HCT116 (cell line): ENCODE measurements around the gene MMP25. TPM values are rescaled to one million over a fixed set of nuclear protein-coding genes. Genes with fewer than 3 reads are reported as not detected.

Source experiments
- ATAC-seq: fragments of 200-7000 bp; cut with Tn5 transposase; 2 replicates; pipeline ENCODE4 v1.9.1; 2020; ENCODE audit warnings: mild to moderate bottlenecking, moderate library complexity
- BruUV-seq: library from RNA; stranded (reverse); fragments of 400-500 nt; replicated peaks from 2 replicates; lab custom pipeline; 2021; lab: Mats Ljungman, UMichigan
- CTCF ChIA-PET: fragments of 300-600 bp; sonication (Branson Sonifier 250); formaldehyde crosslinking; loops from one replicate; lab custom pipeline; 2021; ENCODE audit warnings: antibody characterized with exemption; lab: Charles Lee
- POLR2A ChIA-PET: fragments of 300-600, 350-600 bp; sonication (Branson Sonifier 250); formaldehyde crosslinking; loops from one replicate; lab custom pipeline; 2021; ENCODE audit warnings: antibody characterized with exemption; lab: Charles Lee
- RAD21 ChIA-PET, 2 experiments: fragments of 300-600 bp; sonication (Branson Sonifier 250); formaldehyde crosslinking; loops; one replicate each; lab custom pipeline; 2023; ENCODE audit warnings: low total read pairs in 2 of 2; ENCODE audit not compliant: uncharacterized antibody in 2 of 2, unreplicated experiment in 2 of 2, low non-redundant PET in 1 of 2; lab: Charles Lee
- DNase-seq: peaks from one replicate; pipeline ENCODE4 v3.0.0-alpha.2; 2010; ENCODE audit warnings: low read depth, low spot score
- H2AFZ ChIP-seq: fragments of 200-600 bp; shearing (Covaris generic), sonication (generic); 2 replicates; pipeline ENCODE4 v1.6.1; 2017; ENCODE audit warnings: low read depth, mixed run types, mixed read lengths, antibody characterized with exemption, low read length; ENCODE audit not compliant: poor library complexity, severe bottlenecking
- H3K27ac ChIP-seq: 2 replicates; pipeline ENCODE4 v1.5.1; 2012; ENCODE audit warnings: low read depth, low read length
- H3K27me3 ChIP-seq: fragments of 200-600 bp; sonication (generic); 2 replicates; pipeline ENCODE4 v1.6.1; 2016; ENCODE audit warnings: mixed run types, low read length, mixed read lengths; ENCODE audit not compliant: insufficient read depth
- H3K36me3 ChIP-seq, 2 experiments: fragments of 200-500 bp in 1 of 2; fragments of 200-600 bp in 1 of 2; sonication (Bioruptor generic) in 1 of 2; sonication (generic) in 1 of 2; 2 replicates each; pipeline versions ENCODE4 v1.5.1 to v1.6.1; 2014 to 2016; ENCODE audit warnings: low read length in 2 of 2, inconsistent platforms in 1 of 2, mixed read lengths in 1 of 2, mixed run types in 1 of 2; ENCODE audit not compliant: insufficient read depth in 2 of 2, control insufficient read depth in 1 of 2
- H3K4me1 ChIP-seq, 2 experiments: fragments of 200-600 bp in 1 of 2; sonication (generic) in 1 of 2; 2 replicates each; pipeline versions ENCODE4 v1.5.1 to v1.6.1; 2012 to 2017; ENCODE audit warnings: low read length in 2 of 2, inconsistent platforms in 1 of 2, mild to moderate bottlenecking in 1 of 2, mixed read lengths in 1 of 2, mixed run types in 1 of 2, moderate library complexity in 1 of 2; ENCODE audit not compliant: insufficient read depth in 2 of 2, control insufficient read depth in 1 of 2
- H3K4me2 ChIP-seq: fragments of 200-600 bp; sonication (generic); 2 replicates; pipeline ENCODE4 v1.6.1; 2017; ENCODE audit warnings: mixed run types, low read length, mixed read lengths
- H3K4me3 ChIP-seq, 2 experiments: fragments of 200-600 bp in 1 of 2; sonication (generic) in 1 of 2; replicated peaks in 1 of 2; 2 replicates each; pipeline ENCODE4 v1.5.1; 2011 to 2016; ENCODE audit warnings: low read length in 2 of 2, control low read depth in 1 of 2, low read depth in 1 of 2, mild to moderate bottlenecking in 1 of 2, mixed read lengths in 1 of 2, mixed run types in 1 of 2
- H3K79me2 ChIP-seq: fragments of 200-600 bp; sonication (generic); 2 replicates; pipeline ENCODE4 v1.6.1; 2017; ENCODE audit warnings: mild to moderate bottlenecking, mixed run types, low read length, moderate library complexity, mixed read lengths; ENCODE audit not compliant: insufficient read depth
- H3K9ac ChIP-seq: fragments of 200-600 bp; sonication (generic); 2 replicates; pipeline ENCODE4 v1.6.1; 2016; ENCODE audit warnings: low read length, mixed read lengths
- H3K9me2 ChIP-seq: fragments of 200-600 bp; sonication (generic), shearing (Covaris generic); 2 replicates; pipeline ENCODE4 v1.6.1; 2017; ENCODE audit warnings: mixed run types, mild to moderate bottlenecking, moderate library complexity; ENCODE audit not compliant: insufficient read depth
- H3K9me3 ChIP-seq, 2 experiments: fragments of 200-500 bp in 1 of 2; fragments of 200-600 bp in 1 of 2; sonication (Bioruptor generic) in 1 of 2; sonication (generic) in 1 of 2; 2 replicates each; pipeline ENCODE4 v1.6.1; 2014 to 2017; ENCODE audit warnings: low read length in 2 of 2, mixed read lengths in 2 of 2, inconsistent platforms in 1 of 2, low read depth in 1 of 2, mild to moderate bottlenecking in 1 of 2, mixed run types in 1 of 2, moderate library complexity in 1 of 2; ENCODE audit not compliant: control insufficient read depth in 1 of 2, insufficient read depth in 1 of 2
- H4K20me1 ChIP-seq: fragments of 200-600 bp; sonication (generic), shearing (Covaris generic); 2 replicates; pipeline ENCODE4 v1.6.1; 2017; ENCODE audit warnings: mixed run types, mild to moderate bottlenecking, moderate library complexity; ENCODE audit not compliant: insufficient read depth
- CBX3 ChIP-seq: IDR thresholded peaks from 2 replicates; pipeline ENCODE4 v1.6.1; 2012; ENCODE audit warnings: low read depth
- CEBPB ChIP-seq: IDR thresholded peaks from 2 replicates; pipeline ENCODE4 v1.6.1; 2012; ENCODE audit warnings: low read depth
- EGR1 ChIP-seq: IDR thresholded peaks from 2 replicates; pipeline ENCODE4 v1.6.1; 2012; ENCODE audit warnings: low read depth
- EZH2 ChIP-seq: fragments of 200-600 bp; sonication (generic); IDR thresholded peaks from 2 replicates; pipeline ENCODE4 v1.6.1; 2017; ENCODE audit warnings: antibody characterized with exemption, mixed run types
- EZH2phosphoT487 ChIP-seq: fragments of 200-600 bp; IDR thresholded peaks from 2 replicates; pipeline ENCODE4 v1.6.1; 2018; ENCODE audit warnings: antibody characterized with exemption, borderline replicate concordance
- JUND ChIP-seq: IDR thresholded peaks from 2 replicates; pipeline ENCODE4 v1.6.1; 2012
- SIN3A ChIP-seq: IDR thresholded peaks from 2 replicates; pipeline ENCODE4 v1.6.1; 2012; ENCODE audit warnings: low read depth
- SP1 ChIP-seq: IDR thresholded peaks from 2 replicates; pipeline ENCODE4 v1.6.1; 2012; ENCODE audit warnings: low read depth
- SRF ChIP-seq: IDR thresholded peaks from 2 replicates; pipeline ENCODE4 v1.6.1; 2012; ENCODE audit warnings: low read depth
- TCF7L2 ChIP-seq: IDR thresholded peaks from 2 replicates; pipeline ENCODE4 v1.7.0; 2011; ENCODE audit warnings: borderline replicate concordance, inconsistent platforms; ENCODE audit not compliant: insufficient read depth, insufficient read length; ENCODE audit errors: extremely low read depth
- YY1 ChIP-seq: IDR thresholded peaks from 2 replicates; pipeline ENCODE4 v1.6.1; 2011; ENCODE audit warnings: low read length, low read depth, moderate library complexity, mild to moderate bottlenecking; ENCODE audit not compliant: insufficient replicate concordance; ENCODE audit errors: extremely low read depth
- intact Hi-C: fragments of 100-400 bp; cut with micrococcal nuclease; formaldehyde crosslinking; loops from 2 replicates; pipeline ENCODE4 v1.10.0; 2022
- total RNA-seq: library from RNA; stranded (reverse); gene quantifications from one replicate; pipeline ENCODE4 v1.2.1, GENCODE V29; 2021; ENCODE audit not compliant: unreplicated experiment
- TF ChIP-seq, protein P1 (sequence below): IDR thresholded peaks from 2 replicates; pipeline ENCODE4 v1.6.1; 2011; ENCODE audit warnings: mild to moderate bottlenecking, low read length, moderate library complexity; ENCODE audit not compliant: insufficient replicate concordance; ENCODE audit errors: extremely low read depth

Gene MMP25
- total RNA-seq, 1 experiment from 2014 or later = 2.5 TPM

DNA sequence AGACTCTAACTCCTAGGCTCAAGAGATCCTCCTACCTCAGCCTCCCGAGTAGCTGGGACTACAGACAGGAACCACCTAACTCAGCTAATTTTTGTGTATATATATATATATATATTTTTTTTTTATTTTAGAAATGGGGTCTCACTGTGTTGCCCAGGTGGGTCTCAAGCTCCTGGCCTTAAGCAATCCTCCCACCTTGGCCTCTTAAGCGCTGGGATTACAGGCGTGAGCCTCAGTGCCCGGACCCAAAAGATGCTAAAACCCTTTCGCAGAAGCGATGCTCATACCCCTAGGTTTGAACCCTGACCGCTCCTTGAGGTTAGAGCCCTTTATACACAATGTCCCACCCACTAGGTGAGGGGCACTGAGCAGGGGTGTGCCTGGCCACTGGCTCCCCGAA lies 35.9 kb upstream of the MMP25 start:
- BruUV-seq = no TSS peak
- Histone ChIP-seq H3K9me2 (no peaks in the 10 kb centered on the region), H3K79me2 (no peaks in the 10 kb centered on the region), H3K27ac (peak overlapping the region; percentile 76), H3K36me3 (no peaks in the 10 kb centered on the region), H3K9ac (peak overlapping the region; percentile 64; the same call in 1 of the 2 replicates), H3K4me1 (peaks cover 65 to 98% of the 10 kb centered on the region in 2 experiments), H4K20me1 (no peaks in the 10 kb centered on the region), H3K9me3 (no peaks in the 10 kb centered on the region), H3K4me3 (peak overlapping the region in 1 of 2 experiments; percentile 46; a peak in 1 of 4 replicates), H3K27me3 (no peaks in the 10 kb centered on the region), H2AFZ (no peak overlapping the region), H3K4me2 (peak overlapping the region; percentile 84)
- DNase-seq (no peak), ATAC-seq (no peak)
- ChIA-PET RAD21 (no interaction called here), CTCF (interaction anchor here (1.0 to 2.1 kb wide), 5 partner anchors 10 to 21 kb away, joined by 3 to 12 read pairs (median 6); partner anchors contain the start of genes HCFC1R1, THOC6 and TNFRSF12A), POLR2A (interaction anchor here (0.6 to 11.4 kb wide), 3 partner anchors 11 to 291 kb away, joined by 4 to 188 read pairs (median 4); partner anchors contain the start of genes CLDN6, HCFC1R1, PRSS27 and THOC6)
- TF ChIP-seq, protein P1, sequence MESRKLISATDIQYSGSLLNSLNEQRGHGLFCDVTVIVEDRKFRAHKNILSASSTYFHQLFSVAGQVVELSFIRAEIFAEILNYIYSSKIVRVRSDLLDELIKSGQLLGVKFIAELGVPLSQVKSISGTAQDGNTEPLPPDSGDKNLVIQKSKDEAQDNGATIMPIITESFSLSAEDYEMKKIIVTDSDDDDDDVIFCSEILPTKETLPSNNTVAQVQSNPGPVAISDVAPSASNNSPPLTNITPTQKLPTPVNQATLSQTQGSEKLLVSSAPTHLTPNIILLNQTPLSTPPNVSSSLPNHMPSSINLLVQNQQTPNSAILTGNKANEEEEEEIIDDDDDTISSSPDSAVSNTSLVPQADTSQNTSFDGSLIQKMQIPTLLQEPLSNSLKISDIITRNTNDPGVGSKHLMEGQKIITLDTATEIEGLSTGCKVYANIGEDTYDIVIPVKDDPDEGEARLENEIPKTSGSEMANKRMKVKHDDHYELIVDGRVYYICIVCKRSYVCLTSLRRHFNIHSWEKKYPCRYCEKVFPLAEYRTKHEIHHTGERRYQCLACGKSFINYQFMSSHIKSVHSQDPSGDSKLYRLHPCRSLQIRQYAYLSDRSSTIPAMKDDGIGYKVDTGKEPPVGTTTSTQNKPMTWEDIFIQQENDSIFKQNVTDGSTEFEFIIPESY = no peak
- TF ChIP-seq CBX3 = no peak
- TF ChIP-seq SIN3A = no peak
- TF ChIP-seq TCF7L2 = no peak
- no peak for TF ChIP-seq EZH2phosphoT487
- TF ChIP-seq EGR1 = no peak
- TF ChIP-seq CEBPB = no peak
- TF ChIP-seq SRF = no peak
- TF ChIP-seq JUND = no peak
- TF ChIP-seq YY1 = no peak
- TF ChIP-seq EZH2 = no peak
- no peak for TF ChIP-seq SP1
- intact Hi-C loops = no loop called here
